ENCODE data around the gene EP400.

EP400 gene

GRCh38 chr12:132075714-132076553 is 126.2 kb downstream of the EP400 start:
- no peak overlapping the region for H3K27ac ChIP-seq (ENCODE audit: extremely low read depth, low read depth, low read length)
- ChIA-PET CTCF (interaction anchor here (0.6 kb wide), 1 partner anchor 337 kb away, joined by 6 read pairs; no protein-coding TSS in a partner anchor), POLR2A (interaction anchor here (0.6 kb wide), 1 partner anchor 10 kb away, joined by 3 read pairs; no protein-coding TSS in a partner anchor)
- no peaks in the 10 kb centered on the region for H3K9me3 ChIP-seq (ENCODE audit: control insufficient read depth, insufficient read depth, low read depth, low read length)
- H3K4me1 ChIP-seq (ENCODE audit: control insufficient read depth, insufficient read depth, low read length) = no peaks in the 10 kb centered on the region
- peaks cover 14 to 60% of the 10 kb centered on the region in 2 experiments for H3K36me3 ChIP-seq (ENCODE audit: control insufficient read depth in 2 of 2, insufficient read depth in 1 of 2, low read length in 2 of 2)
- no peak overlapping the region for H3K4me3 ChIP-seq (ENCODE audit: low read depth, low read length)
- TF ChIP-seq ZNF670 (tag by site-specific recombination; IDR thresholded peaks at IDR 0.05; ENCODE audit: low read depth) (no peak), ZBTB48 (tag by site-specific recombination; IDR thresholded peaks at IDR 0.05) (no peak)

DNA sequence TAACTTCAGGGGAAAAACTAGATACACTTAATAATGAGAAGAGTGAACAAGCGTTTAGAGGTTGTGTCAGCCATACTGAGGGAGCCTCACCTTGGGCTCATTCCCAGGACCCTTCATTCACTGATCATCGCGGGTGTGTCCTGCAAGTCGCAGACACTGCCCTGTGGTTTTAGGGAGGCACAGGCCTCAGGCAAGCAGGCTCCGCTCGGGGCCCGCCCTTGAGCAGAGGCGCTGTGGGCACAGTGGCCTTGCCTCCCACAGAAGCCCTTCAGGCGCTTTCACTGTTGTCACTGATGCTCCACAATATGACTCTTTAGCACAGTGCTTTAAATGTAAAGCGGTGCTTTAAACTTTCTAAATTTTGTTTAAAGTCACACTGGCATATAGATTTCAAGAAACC is 127.0 kb downstream of the EP400 start:
- Histone ChIP-seq H3K4me1 (ENCODE audit: control insufficient read depth, insufficient read depth, low read length) (no peaks in the 10 kb centered on the region), H3K4me3 (ENCODE audit: low read depth, low read length) (no peak overlapping the region), H3K27ac (ENCODE audit: extremely low read depth, low read depth, low read length) (no peak overlapping the region), H3K9me3 (ENCODE audit: control insufficient read depth, insufficient read depth, low read depth, low read length) (no peaks in the 10 kb centered on the region), H3K36me3 (ENCODE audit: control insufficient read depth in 2 of 2, insufficient read depth in 1 of 2, low read length in 2 of 2) (peaks cover 14 to 54% of the 10 kb centered on the region in 2 experiments)
- ChIA-PET CTCF (no interaction called here), POLR2A (no interaction called here)
- TF ChIP-seq KLF16 (tag by site-specific recombination; IDR thresholded peaks at IDR 0.05) (no peak), SCRT2 (tag by site-specific recombination; IDR thresholded peaks at IDR 0.05) (no peak), FEZF1 (tag by site-specific recombination; IDR thresholded peaks at IDR 0.05) (no peak), ZNF555 (tag by site-specific recombination; conservative IDR thresholded peaks at IDR 0.05) (no peak)

- POLR2A ChIA-PET = no interaction called here
- CTCF ChIA-PET = no interaction called here
- Histone ChIP-seq H3K9me3 (ENCODE audit: control insufficient read depth, insufficient read depth, low read depth, low read length) (no peaks in the 10 kb centered on the region), H3K27ac (ENCODE audit: extremely low read depth, low read depth, low read length) (no peak overlapping the region), H3K4me1 (ENCODE audit: control insufficient read depth, insufficient read depth, low read length) (no peaks in the 10 kb centered on the region), H3K36me3 (ENCODE audit: control insufficient read depth in 2 of 2, insufficient read depth in 1 of 2, low read length in 2 of 2) (peaks cover 14 to 53% of the 10 kb centered on the region in 2 experiments), H3K4me3 (ENCODE audit: low read depth, low read length) (no peak overlapping the region)
- TF ChIP-seq ZNF16 (tag by site-specific recombination; IDR thresholded peaks at IDR 0.05; ENCODE audit: low read depth) = no peak
- no peak for TF ChIP-seq BCL11A (tag by site-specific recombination; IDR thresholded peaks at IDR 0.05; ENCODE audit: low read depth)
- no peak for TF ChIP-seq ZNF26 (tag by site-specific recombination; IDR thresholded peaks at IDR 0.05)
- no peak for TF ChIP-seq ZNF426 (tag by site-specific recombination; IDR thresholded peaks at IDR 0.05)
- TF ChIP-seq ZNF792 (tag by site-specific recombination; IDR thresholded peaks at IDR 0.05) = no peak
- TF ChIP-seq SP2 (tag by site-specific recombination; IDR thresholded peaks at IDR 0.05) = no peak
- no peak for TF ChIP-seq ZNF132 (tag by site-specific recombination; IDR thresholded peaks at IDR 0.05; ENCODE audit: borderline replicate concordance)
- TF ChIP-seq KLF16 (tag by site-specific recombination; IDR thresholded peaks at IDR 0.05) = no peak
- TF ChIP-seq ZNF169 (tag by site-specific recombination; IDR thresholded peaks at IDR 0.05) = no peak
- no peak for TF ChIP-seq ZBTB6 (tag by site-specific recombination; IDR thresholded peaks at IDR 0.05)
- no peak for TF ChIP-seq ZFP3 (tag by site-specific recombination; IDR thresholded peaks at IDR 0.05; ENCODE audit: low read depth)
- no peak for TF ChIP-seq ZNF341 (tag by site-specific recombination; IDR thresholded peaks at IDR 0.05; ENCODE audit: low read depth)
- no peak for TF ChIP-seq ZNF791 (tag by site-specific recombination; IDR thresholded peaks at IDR 0.05)
- TF ChIP-seq, protein P1, sequence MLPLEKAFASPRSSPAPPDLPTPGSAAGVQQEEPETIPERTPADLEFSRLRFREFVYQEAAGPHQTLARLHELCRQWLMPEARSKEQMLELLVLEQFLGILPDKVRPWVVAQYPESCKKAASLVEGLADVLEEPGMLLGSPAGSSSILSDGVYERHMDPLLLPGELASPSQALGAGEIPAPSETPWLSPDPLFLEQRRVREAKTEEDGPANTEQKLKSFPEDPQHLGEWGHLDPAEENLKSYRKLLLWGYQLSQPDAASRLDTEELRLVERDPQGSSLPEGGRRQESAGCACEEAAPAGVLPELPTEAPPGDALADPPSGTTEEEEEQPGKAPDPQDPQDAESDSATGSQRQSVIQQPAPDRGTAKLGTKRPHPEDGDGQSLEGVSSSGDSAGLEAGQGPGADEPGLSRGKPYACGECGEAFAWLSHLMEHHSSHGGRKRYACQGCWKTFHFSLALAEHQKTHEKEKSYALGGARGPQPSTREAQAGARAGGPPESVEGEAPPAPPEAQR (tag by site-specific recombination; IDR thresholded peaks at IDR 0.05) = no peak
Observed at GRCh38 chr12:132077322-132078100, 127.8 kb downstream of the EP400 start.
